HFFc6 (cell line): Measurements from ENCODE around the gene STRIP2. TPM values are rescaled to one million over a fixed set of nuclear protein-coding genes. Genes with fewer than 3 reads are reported as not detected.

ENCODE experiments used
- DNase-seq: peaks from one replicate; pipeline ENCODE4 v3.0.0-alpha.2; 2018
- H3K27ac Mint-ChIP-seq: 2 replicates; pipeline ENCODE4 v1.8.0; 2020; ENCODE audit warnings: mild to moderate bottlenecking, mixed read lengths
- H3K27me3 Mint-ChIP-seq: 2 replicates; pipeline ENCODE4 v1.8.0; 2021; ENCODE audit warnings: mild to moderate bottlenecking, moderate library complexity, mixed read lengths; ENCODE audit not compliant: insufficient read depth
- H3K36me3 Mint-ChIP-seq: 2 replicates; pipeline ENCODE4 v1.8.0; 2021; ENCODE audit warnings: low read depth, mixed read lengths
- H3K4me1 Mint-ChIP-seq: 2 replicates; pipeline ENCODE4 v1.8.0; 2020; ENCODE audit warnings: low read depth, mixed read lengths
- H3K4me3 Mint-ChIP-seq: 2 replicates; pipeline ENCODE4 v1.8.0; 2020; ENCODE audit warnings: mild to moderate bottlenecking, moderate library complexity, mixed read lengths
- H3K9me3 Mint-ChIP-seq: 2 replicates; pipeline ENCODE4 v1.8.0; 2020; ENCODE audit warnings: mild to moderate bottlenecking, mixed read lengths
- CTCF ChIP-seq: fragments of 200-600 bp; sonication (generic); IDR thresholded peaks from 2 replicates; pipeline ENCODE4 v1.5.0; 2021; ENCODE audit warnings: antibody characterized with exemption, mild to moderate bottlenecking
- long read RNA-seq: library from polyadenylated mRNA; unstranded; transcript quantifications from one replicate; pipeline ENCODE4 v2.0.0, GENCODE V29; 2019
- total RNA-seq, 6 experiments: library from RNA; stranded (reverse); fragmentation: NEBNext Ultra II Directional; extraction: Animal tissue kit (Norgen Biotek cat#: 25700); gene quantifications; 2 replicates in 1 of 6; 3 replicates in 5 of 6; pipeline ENCODE4 v1.2.3, GENCODE V29; 2021

The STRIP2 gene
- total RNA-seq, result 1 to 10 TPM; 1.4 to 3.3 (median 2.2) TPM
- long read RNA-seq, result 0 reads

GRCh38 chr7:129433847-129434674 is at the start of gene STRIP2:
TSS of gene STRIP2 (plus strand) at chr7:129434432. CDS start at chr7:129434473, 41 bp downstream.
- DNase-seq, result peak; percentile 69
- H3K27me3 Mint-ChIP-seq, result peaks cover 6% of the 10 kb centered on the region
- no peaks in the 10 kb centered on the region for H3K36me3 Mint-ChIP-seq
- no peaks in the 10 kb centered on the region for H3K9me3 Mint-ChIP-seq
- H3K4me3 Mint-ChIP-seq, result peak within 1 kb of the TSS; percentile 94
- peak within 1 kb of the TSS; percentile 62 for H3K27ac Mint-ChIP-seq
- H3K4me1 Mint-ChIP-seq, result peaks cover 34% of the 10 kb centered on the region
- peak; percentile 60 for TF ChIP-seq CTCF

GRCh38 chr7:129385116-129385515 is 49.1 kb upstream of the STRIP2 start:
- DNase-seq, result no peak
- H3K27me3 Mint-ChIP-seq, result no peaks in the 10 kb centered on the region
- TF ChIP-seq CTCF, result no peak
- H3K36me3 Mint-ChIP-seq, result no peaks in the 10 kb centered on the region
- H3K9me3 Mint-ChIP-seq, result no peaks in the 10 kb centered on the region
- no peak overlapping the region for H3K27ac Mint-ChIP-seq
- H3K4me1 Mint-ChIP-seq, result peaks cover 13% of the 10 kb centered on the region
- no peak overlapping the region for H3K4me3 Mint-ChIP-seq

GRCh38 chr7:129385598-129385997 is 48.6 kb upstream of the STRIP2 start:
- peaks cover 13% of the 10 kb centered on the region for H3K4me1 Mint-ChIP-seq
- no peaks in the 10 kb centered on the region for H3K9me3 Mint-ChIP-seq
- H3K36me3 Mint-ChIP-seq, result no peaks in the 10 kb centered on the region
- TF ChIP-seq CTCF, result no peak
- no peak for DNase-seq
- H3K4me3 Mint-ChIP-seq, result no peak overlapping the region
- no peaks in the 10 kb centered on the region for H3K27me3 Mint-ChIP-seq
- H3K27ac Mint-ChIP-seq, result no peak overlapping the region

GRCh38 chr7:129386506-129386905 is 47.7 kb upstream of the STRIP2 start:
- DNase-seq, result no peak
- H3K27ac Mint-ChIP-seq, result no peak overlapping the region
- no peaks in the 10 kb centered on the region for H3K9me3 Mint-ChIP-seq
- H3K4me1 Mint-ChIP-seq, result peaks cover 13% of the 10 kb centered on the region
- no peaks in the 10 kb centered on the region for H3K27me3 Mint-ChIP-seq
- no peaks in the 10 kb centered on the region for H3K36me3 Mint-ChIP-seq
- TF ChIP-seq CTCF, result no peak
- H3K4me3 Mint-ChIP-seq, result no peak overlapping the region

GRCh38 chr7:129387537-129387936 is 46.7 kb upstream of the STRIP2 start:
- no peaks in the 10 kb centered on the region for H3K36me3 Mint-ChIP-seq
- peaks cover 13% of the 10 kb centered on the region for H3K4me1 Mint-ChIP-seq
- no peaks in the 10 kb centered on the region for H3K27me3 Mint-ChIP-seq
- no peaks in the 10 kb centered on the region for H3K9me3 Mint-ChIP-seq
- H3K4me3 Mint-ChIP-seq, result no peak overlapping the region
- TF ChIP-seq CTCF, result no peak
- no peak overlapping the region for H3K27ac Mint-ChIP-seq
- no peak for DNase-seq
